ENCODE results near the gene SEMA6C. TPM values are rescaled to one million over a fixed set of nuclear protein-coding genes. Genes with fewer than 3 reads are reported as not detected.

Gene SEMA6C
- total and polyA plus RNA-seq, 2 of the 13 experiments (the other 11 are each of a cell fraction or from before 2014, with no cell fraction given) = 1.4 to 2.9 TPM

- TF ChIP-seq ZNF362 (CRISPR knock-in tag; IDR thresholded peaks at IDR 0.05; ENCODE audit: borderline replicate concordance) = no peak
- TF ChIP-seq JARID2 (CRISPR knock-in tag; IDR thresholded peaks at IDR 0.05; ENCODE audit: insufficient replicate concordance) = no peak
- no peak for TF ChIP-seq ZHX1 (CRISPR knock-in tag; IDR thresholded peaks at IDR 0.05; ENCODE audit: low read depth)
- peak; percentile 85 for TF ChIP-seq ZNF564 (CRISPR knock-in tag; IDR thresholded peaks at IDR 0.05)
- TF ChIP-seq MYC (CRISPR knock-in tag; IDR thresholded peaks at IDR 0.05; ENCODE audit: borderline replicate concordance) = peak; percentile 88; the same call in 1 of the 2 replicates
- TF ChIP-seq HNRNPL (IDR thresholded peaks at IDR 0.05; ENCODE audit: low read depth, low read length) = 0 out of 2 replicates have a peak, but pooled peaks have one; percentile 39
- TF ChIP-seq AHDC1 (CRISPR knock-in tag; IDR thresholded peaks at IDR 0.05; ENCODE audit: borderline replicate concordance) = no peak
- peak; percentile 51; the same call in 1 of the 2 replicates for TF ChIP-seq NAIF1 (CRISPR knock-in tag; IDR thresholded peaks at IDR 0.05; ENCODE audit: borderline replicate concordance)
- no peak for TF ChIP-seq ZNF44 (CRISPR knock-in tag; IDR thresholded peaks at IDR 0.05)
- TF ChIP-seq CEBPB (IDR thresholded peaks at IDR 0.05; ENCODE audit: borderline replicate concordance, low read depth, low read length) = no peak
- no peak for TF ChIP-seq ZSCAN20 (CRISPR knock-in tag; IDR thresholded peaks at IDR 0.05; ENCODE audit: borderline replicate concordance)
- TF ChIP-seq ZNF350 (CRISPR knock-in tag; IDR thresholded peaks at IDR 0.05; ENCODE audit: borderline replicate concordance, low read depth) = peak; percentile 90
- no peak for TF ChIP-seq ZMYM2 (CRISPR knock-in tag; IDR thresholded peaks at IDR 0.05)
- peak; percentile 81 for TF ChIP-seq ZNF501 (CRISPR knock-in tag; IDR thresholded peaks at IDR 0.05)
These were observed 43.4 kb upstream of the SEMA6C start, which contains the start of gene VPS72 (continued) for GRCh38 chr1:151189637-151190445.
